OCI-LY3 (cell line): ENCODE measurements around the gene PANK4.

Experiments
- EZH2phosphoT487 ChIP-seq: fragments of 200-600 bp; shearing (Covaris generic); IDR thresholded peaks from 2 replicates; pipeline ENCODE4 v1.6.1; 2018; ENCODE audit warnings: antibody characterized with exemption, mixed run types, low read depth
- TF ChIP-seq, protein P1 (sequence below): fragments of 200-600, 300-600 bp; sonication (generic); IDR thresholded peaks from 2 replicates; pipeline ENCODE4 v1.5.1; 2014; ENCODE audit warnings: antibody characterized with exemption, low read length, low read depth

DNA sequence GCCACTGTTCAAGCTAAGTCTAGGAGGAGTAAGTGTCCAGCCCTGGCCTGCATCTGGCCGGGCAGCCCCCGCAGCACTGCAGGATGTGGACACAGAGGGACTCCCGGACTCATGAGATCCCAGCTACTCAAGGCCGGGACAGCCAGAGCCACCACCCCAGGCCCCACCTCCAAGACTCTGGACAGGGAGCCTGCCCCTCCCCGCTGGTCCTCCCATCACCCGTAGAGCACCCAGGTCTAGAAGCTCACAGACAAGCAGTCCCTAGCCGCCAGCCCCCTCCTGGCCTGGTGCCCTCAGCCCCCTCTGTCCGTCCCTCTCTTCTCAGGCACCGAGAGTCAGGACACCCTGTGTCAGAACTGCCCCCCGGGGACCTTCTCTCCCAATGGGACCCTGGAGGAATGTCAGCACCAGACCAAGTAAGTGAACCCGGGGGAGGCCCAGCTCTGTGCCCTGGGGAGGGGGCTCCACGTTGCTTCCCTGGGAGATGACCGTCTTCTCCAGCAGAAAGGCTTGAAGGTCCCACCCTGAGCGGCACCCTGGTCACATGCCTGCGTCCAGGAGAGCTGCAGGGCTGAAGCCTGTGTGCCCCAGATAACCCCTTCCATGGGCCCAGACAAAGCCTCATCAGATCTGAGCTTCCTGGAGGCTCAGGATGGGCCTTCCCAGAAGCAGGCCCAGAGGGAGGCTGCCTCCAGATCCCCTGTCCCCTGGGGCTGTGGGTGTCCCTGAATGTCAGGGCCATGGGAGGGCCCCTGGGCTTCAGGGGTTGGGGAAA is 34.1 kb upstream of the PANK4 start:
- TF ChIP-seq, protein P1, sequence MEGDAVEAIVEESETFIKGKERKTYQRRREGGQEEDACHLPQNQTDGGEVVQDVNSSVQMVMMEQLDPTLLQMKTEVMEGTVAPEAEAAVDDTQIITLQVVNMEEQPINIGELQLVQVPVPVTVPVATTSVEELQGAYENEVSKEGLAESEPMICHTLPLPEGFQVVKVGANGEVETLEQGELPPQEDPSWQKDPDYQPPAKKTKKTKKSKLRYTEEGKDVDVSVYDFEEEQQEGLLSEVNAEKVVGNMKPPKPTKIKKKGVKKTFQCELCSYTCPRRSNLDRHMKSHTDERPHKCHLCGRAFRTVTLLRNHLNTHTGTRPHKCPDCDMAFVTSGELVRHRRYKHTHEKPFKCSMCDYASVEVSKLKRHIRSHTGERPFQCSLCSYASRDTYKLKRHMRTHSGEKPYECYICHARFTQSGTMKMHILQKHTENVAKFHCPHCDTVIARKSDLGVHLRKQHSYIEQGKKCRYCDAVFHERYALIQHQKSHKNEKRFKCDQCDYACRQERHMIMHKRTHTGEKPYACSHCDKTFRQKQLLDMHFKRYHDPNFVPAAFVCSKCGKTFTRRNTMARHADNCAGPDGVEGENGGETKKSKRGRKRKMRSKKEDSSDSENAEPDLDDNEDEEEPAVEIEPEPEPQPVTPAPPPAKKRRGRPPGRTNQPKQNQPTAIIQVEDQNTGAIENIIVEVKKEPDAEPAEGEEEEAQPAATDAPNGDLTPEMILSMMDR = no peak
- TF ChIP-seq EZH2phosphoT487 = no peak
